ENCODE results near the gene PCDH9. TPM values are rescaled to one million over a fixed set of nuclear protein-coding genes. Genes with fewer than 3 reads are reported as not detected.
A peak's percentile ranks its signal among the peaks of the same experiment; 100 is the strongest.

Gene PCDH9
- total RNA-seq, 1 donor from 2014 or later: 10.4 TPM

DNA sequence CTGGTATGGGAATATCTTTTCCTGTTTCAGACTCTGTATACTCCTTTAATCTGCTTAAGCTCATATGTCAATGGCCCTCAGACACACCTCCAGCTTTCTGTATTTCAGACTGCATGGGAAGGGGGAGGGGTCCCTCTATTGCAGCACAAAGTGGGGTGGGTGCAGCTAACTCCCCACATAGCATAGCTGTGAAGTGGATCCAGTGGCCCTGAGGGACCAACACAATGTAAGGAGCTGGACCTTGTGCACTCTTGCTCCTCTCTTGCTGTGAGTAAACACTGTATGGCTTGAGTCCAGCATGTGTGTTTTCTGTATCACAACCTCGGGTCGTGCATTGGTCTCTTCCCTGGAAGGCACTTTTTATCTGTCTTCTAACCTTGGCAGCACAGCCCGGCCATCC, 669.9 kb downstream of the PCDH9 start:
- DNase-seq (ENCODE audit: low read depth) (no peak), FAIRE-seq (no peak)
- Histone ChIP-seq H3K4me2 (ENCODE audit: low read length) (no peak overlapping the region), H3K27me3 (ENCODE audit: insufficient read depth, low read length) (no peaks in the 10 kb centered on the region), H3K79me2 (ENCODE audit: insufficient read depth, low read length) (no peaks in the 10 kb centered on the region), H3K9me3 (ENCODE audit: insufficient read depth, low read depth, low read length) (no peaks in the 10 kb centered on the region), H3K4me3 (ENCODE audit: insufficient read depth, low read depth, low read length) (no peak overlapping the region), H2AFZ (ENCODE audit: low read depth, low read length) (no peak overlapping the region), H3K27ac (ENCODE audit: low read depth, low read length) (no peak overlapping the region), H3K36me3 (ENCODE audit: insufficient read depth, low read length) (no peaks in the 10 kb centered on the region), H3K4me1 (ENCODE audit: insufficient read depth, low read length) (no peaks in the 10 kb centered on the region), H4K20me1 (ENCODE audit: insufficient read depth, low read length) (no peaks in the 10 kb centered on the region), H3K9ac (ENCODE audit: low read length) (no peak overlapping the region)
- H3K9me3 Mint-ChIP-seq (ENCODE audit: unreplicated experiment): no peaks in the 10 kb centered on the region
- H3K27ac Mint-ChIP-seq (ENCODE audit: unreplicated experiment): no peak overlapping the region
- no peak for TF ChIP-seq EZH2 (IDR thresholded peaks at IDR 0.05; ENCODE audit: insufficient read depth, low read length)
- TF ChIP-seq, protein P1, sequence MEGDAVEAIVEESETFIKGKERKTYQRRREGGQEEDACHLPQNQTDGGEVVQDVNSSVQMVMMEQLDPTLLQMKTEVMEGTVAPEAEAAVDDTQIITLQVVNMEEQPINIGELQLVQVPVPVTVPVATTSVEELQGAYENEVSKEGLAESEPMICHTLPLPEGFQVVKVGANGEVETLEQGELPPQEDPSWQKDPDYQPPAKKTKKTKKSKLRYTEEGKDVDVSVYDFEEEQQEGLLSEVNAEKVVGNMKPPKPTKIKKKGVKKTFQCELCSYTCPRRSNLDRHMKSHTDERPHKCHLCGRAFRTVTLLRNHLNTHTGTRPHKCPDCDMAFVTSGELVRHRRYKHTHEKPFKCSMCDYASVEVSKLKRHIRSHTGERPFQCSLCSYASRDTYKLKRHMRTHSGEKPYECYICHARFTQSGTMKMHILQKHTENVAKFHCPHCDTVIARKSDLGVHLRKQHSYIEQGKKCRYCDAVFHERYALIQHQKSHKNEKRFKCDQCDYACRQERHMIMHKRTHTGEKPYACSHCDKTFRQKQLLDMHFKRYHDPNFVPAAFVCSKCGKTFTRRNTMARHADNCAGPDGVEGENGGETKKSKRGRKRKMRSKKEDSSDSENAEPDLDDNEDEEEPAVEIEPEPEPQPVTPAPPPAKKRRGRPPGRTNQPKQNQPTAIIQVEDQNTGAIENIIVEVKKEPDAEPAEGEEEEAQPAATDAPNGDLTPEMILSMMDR (IDR thresholded peaks at IDR 0.05; ENCODE audit: insufficient read depth, low read depth, low read length): no peak
- H3K4me3 Mint-ChIP-seq (ENCODE audit: unreplicated experiment): no peak overlapping the region
- no peaks in the 10 kb centered on the region for H3K27me3 Mint-ChIP-seq (ENCODE audit: low read depth, unreplicated experiment)
- peaks cover 3% of the 10 kb centered on the region for H3K4me1 Mint-ChIP-seq (ENCODE audit: low read depth, unreplicated experiment)
- no peaks in the 10 kb centered on the region for H3K36me3 Mint-ChIP-seq (ENCODE audit: low read depth, unreplicated experiment)

DNA sequence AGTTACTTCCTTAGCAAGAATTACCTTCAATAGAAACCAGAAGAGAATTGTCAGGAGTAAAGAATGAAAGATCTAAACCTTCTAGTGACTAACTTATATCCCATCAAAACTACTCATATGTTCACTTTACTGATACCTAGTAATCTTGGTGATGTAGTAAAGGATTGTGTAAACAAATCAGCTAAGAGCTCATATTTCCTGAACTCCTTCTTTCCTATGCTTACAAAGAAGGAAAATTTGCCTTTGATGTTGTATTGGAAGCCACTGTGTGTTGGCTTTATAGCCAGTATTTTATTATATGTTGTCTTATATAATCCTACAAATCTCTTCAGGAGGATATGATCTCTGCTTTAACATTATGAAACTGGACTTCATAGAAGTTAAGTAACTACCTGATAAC, 671.0 kb downstream of the PCDH9 start:
- Mint-ChIP-seq H3K4me3 (ENCODE audit: unreplicated experiment) (no peak overlapping the region), H3K36me3 (ENCODE audit: low read depth, unreplicated experiment) (no peaks in the 10 kb centered on the region), H3K4me1 (ENCODE audit: low read depth, unreplicated experiment) (no peaks in the 10 kb centered on the region), H3K9me3 (ENCODE audit: unreplicated experiment) (no peaks in the 10 kb centered on the region), H3K27me3 (ENCODE audit: low read depth, unreplicated experiment) (no peaks in the 10 kb centered on the region), H3K27ac (ENCODE audit: unreplicated experiment) (no peak overlapping the region)
- Histone ChIP-seq H3K4me3 (ENCODE audit: insufficient read depth, low read depth, low read length) (no peak overlapping the region), H4K20me1 (ENCODE audit: insufficient read depth, low read length) (no peaks in the 10 kb centered on the region), H3K9ac (ENCODE audit: low read length) (no peak overlapping the region), H3K36me3 (ENCODE audit: insufficient read depth, low read length) (no peaks in the 10 kb centered on the region), H2AFZ (ENCODE audit: low read depth, low read length) (no peak overlapping the region), H3K79me2 (ENCODE audit: insufficient read depth, low read length) (no peaks in the 10 kb centered on the region), H3K27ac (ENCODE audit: low read depth, low read length) (no peak overlapping the region), H3K4me2 (ENCODE audit: low read length) (no peak overlapping the region), H3K27me3 (ENCODE audit: insufficient read depth, low read length) (no peaks in the 10 kb centered on the region), H3K4me1 (ENCODE audit: insufficient read depth, low read length) (no peaks in the 10 kb centered on the region), H3K9me3 (ENCODE audit: insufficient read depth, low read depth, low read length) (no peaks in the 10 kb centered on the region)
- DNase-seq (ENCODE audit: low read depth): no peak
- TF ChIP-seq, protein P1 (IDR thresholded peaks at IDR 0.05; ENCODE audit: insufficient read depth, low read depth, low read length): no peak
- TF ChIP-seq EZH2 (IDR thresholded peaks at IDR 0.05; ENCODE audit: insufficient read depth, low read length): no peak
- no peak for FAIRE-seq

DNA sequence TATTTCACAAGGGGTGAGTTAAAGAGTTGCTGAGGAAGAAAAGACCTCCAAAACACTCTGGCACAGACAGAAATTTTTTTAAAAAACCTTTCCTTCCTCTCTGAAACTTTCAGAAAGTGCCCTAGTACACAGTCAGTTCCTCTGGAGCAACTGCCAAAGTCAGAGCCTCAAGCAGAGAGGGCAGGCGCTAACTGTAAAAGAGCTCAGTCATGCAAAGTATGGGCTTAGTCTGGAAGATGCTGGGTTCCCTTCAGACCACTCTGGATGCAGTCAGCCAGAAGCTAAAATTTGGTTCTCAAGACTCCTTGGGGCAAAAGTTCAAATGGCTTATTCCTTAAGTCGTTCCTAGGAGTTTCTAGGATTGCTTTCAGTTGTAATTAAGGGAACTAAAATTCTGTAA, 671.6 kb downstream of the PCDH9 start:
- Histone ChIP-seq H3K4me1 (ENCODE audit: insufficient read depth, low read length) (no peaks in the 10 kb centered on the region), H4K20me1 (ENCODE audit: insufficient read depth, low read length) (no peaks in the 10 kb centered on the region), H3K4me2 (ENCODE audit: low read length) (no peak overlapping the region), H3K27me3 (ENCODE audit: insufficient read depth, low read length) (no peaks in the 10 kb centered on the region), H2AFZ (ENCODE audit: low read depth, low read length) (no peak overlapping the region), H3K9ac (ENCODE audit: low read length) (no peak overlapping the region), H3K4me3 (ENCODE audit: insufficient read depth, low read depth, low read length) (no peak overlapping the region), H3K36me3 (ENCODE audit: insufficient read depth, low read length) (no peaks in the 10 kb centered on the region), H3K9me3 (ENCODE audit: insufficient read depth, low read depth, low read length) (no peaks in the 10 kb centered on the region), H3K79me2 (ENCODE audit: insufficient read depth, low read length) (no peaks in the 10 kb centered on the region), H3K27ac (ENCODE audit: low read depth, low read length) (no peak overlapping the region)
- Mint-ChIP-seq H3K9me3 (ENCODE audit: unreplicated experiment) (no peaks in the 10 kb centered on the region), H3K4me3 (ENCODE audit: unreplicated experiment) (no peak overlapping the region), H3K27me3 (ENCODE audit: low read depth, unreplicated experiment) (no peaks in the 10 kb centered on the region), H3K27ac (ENCODE audit: unreplicated experiment) (no peak overlapping the region), H3K4me1 (ENCODE audit: low read depth, unreplicated experiment) (no peaks in the 10 kb centered on the region), H3K36me3 (ENCODE audit: low read depth, unreplicated experiment) (no peaks in the 10 kb centered on the region)
- FAIRE-seq (no peak), DNase-seq (ENCODE audit: low read depth) (peak; percentile 39)
- TF ChIP-seq EZH2 (IDR thresholded peaks at IDR 0.05; ENCODE audit: insufficient read depth, low read length): no peak
- TF ChIP-seq, protein P1 (IDR thresholded peaks at IDR 0.05; ENCODE audit: insufficient read depth, low read depth, low read length): no peak

Data from astrocyte (in vitro differentiated cells and primary cell).